Lower leg skin (tissue), 4 donors: ENCODE results near the gene KHDC1L. TPM values are rescaled to one million over a fixed set of nuclear protein-coding genes. Genes with fewer than 3 reads are reported as not detected.

ENCODE experiments used
- DNase-seq, 2 donors: peaks; one replicate each; pipeline ENCODE4 v3.0.0-alpha.2; 2019; ENCODE audit warnings: low spot score in 2 of 2
- H3K4me3 ChIP-seq: fragments of 200-600 bp; sonication (generic); 2 replicates; pipeline ENCODE4 v1.5.1; 2017; ENCODE audit warnings: mild to moderate bottlenecking, low read depth; ENCODE audit not compliant: poor library complexity, severe bottlenecking
- CTCF ChIP-seq, 3 donors: fragments of 450-650 bp; IDR thresholded peaks; one replicate each; pipeline ENCODE4 v1.5.1; 2016; ENCODE audit warnings: antibody characterized with exemption in 3 of 3, mild to moderate bottlenecking in 3 of 3, moderate library complexity in 2 of 3
- POLR2A ChIP-seq, 2 donors: fragments of 450-650 bp; IDR thresholded peaks; one replicate each; pipeline ENCODE4 v1.6.1; 2016 to 2017; ENCODE audit warnings: antibody characterized with exemption in 2 of 2, mild to moderate bottlenecking in 1 of 2, moderate library complexity in 1 of 2
- WGBS, 2 donors: methylation state at CpG; one replicate each; pipeline ENCODE4 v1.1.5; 2018; 5-methylcytosine and 5-hydroxymethylcytosine counted together
- intact Hi-C: fragments of 100-400 bp; cut with DNase I; formaldehyde crosslinking; loops from one replicate; pipeline ENCODE4 v1.15.0; 2023; ENCODE audit warnings: low total_unique reads
- total RNA-seq, 4 donors: library from RNA; depleted of rRNA; stranded (reverse); fragments of >200 nt; gene quantifications; one replicate each; pipeline ENCODE4 v1.1.0, GENCODE V29; 2016

KHDC1L gene
- total RNA-seq, 4 donors from 2014 or later: not detected

DNA sequence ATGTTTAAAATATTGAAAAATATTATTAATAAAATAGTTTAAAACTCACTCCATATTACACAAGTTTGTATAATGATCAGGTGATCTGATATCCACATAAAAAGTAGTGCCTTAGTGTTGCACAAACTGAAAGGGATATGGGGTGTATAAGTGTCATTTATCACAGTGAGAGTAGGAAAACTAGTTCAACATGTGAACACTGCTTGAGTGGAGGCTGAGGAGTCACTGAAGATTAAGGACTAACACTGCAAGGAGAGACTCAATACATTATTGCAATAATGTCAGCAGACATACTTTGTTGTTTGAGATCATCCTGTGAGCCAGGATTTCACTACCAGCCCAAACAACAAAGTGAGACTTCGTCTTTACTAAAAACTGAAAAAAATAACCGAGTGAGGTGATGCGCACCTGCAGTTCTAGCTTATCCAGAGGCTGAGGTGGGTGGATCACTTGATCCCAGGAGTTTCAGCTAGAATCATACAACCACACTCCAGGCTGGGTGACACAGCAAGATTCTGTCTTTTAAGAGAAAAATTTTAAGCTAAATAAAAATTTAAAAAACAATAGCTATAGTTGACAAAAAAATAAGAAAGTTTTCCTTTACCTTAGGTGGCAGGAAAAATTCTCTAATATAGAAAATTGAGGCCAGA is 2.4 kb upstream of the KHDC1L start:
- 94 to 95% methylated on average over 3 of the region's 3 CpGs for WGBS, 2 donors
- no peak overlapping the region for H3K4me3 ChIP-seq
- DNase-seq: no peak
- TF ChIP-seq POLR2A (IDR thresholded peaks at IDR 0.05) (no peak), CTCF (IDR thresholded peaks at IDR 0.05) (no peak)
- intact Hi-C loops: no loop called here

DNA sequence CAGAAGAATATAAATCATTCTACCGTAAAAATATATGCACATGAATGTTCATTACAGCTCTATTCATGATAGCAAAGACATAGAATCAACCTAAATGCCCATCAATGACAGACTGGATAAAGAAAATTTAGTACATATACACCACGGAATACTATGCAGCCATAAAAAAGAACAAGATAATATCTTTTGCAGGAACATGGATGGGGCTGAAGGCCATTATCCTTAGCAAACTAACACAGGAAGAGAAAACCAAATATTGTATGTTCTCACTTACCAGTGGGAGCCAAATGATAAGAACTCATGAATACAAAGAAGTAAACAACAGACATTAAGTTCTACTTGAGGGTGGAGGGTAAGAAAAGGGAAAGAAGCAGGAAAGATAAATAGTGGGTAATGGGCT is 8.4 kb downstream of the KHDC1L start:
- no peak for DNase-seq
- TF ChIP-seq POLR2A (IDR thresholded peaks at IDR 0.05) (no peak), CTCF (IDR thresholded peaks at IDR 0.05) (no peak)
- no peak overlapping the region for H3K4me3 ChIP-seq
- intact Hi-C loops: no loop called here
- WGBS, 2 donors: 95 to 98% methylated on average over 2 of the region's 2 CpGs

GRCh38 chr6:73209117-73209516 is 16.2 kb downstream of the KHDC1L start:
- TF ChIP-seq POLR2A (IDR thresholded peaks at IDR 0.05) (no peak), CTCF (IDR thresholded peaks at IDR 0.05) (no peak)
- intact Hi-C loops: no loop called here
- H3K4me3 ChIP-seq: no peak overlapping the region
- WGBS, 2 donors: 60 to 82% methylated on average over 9 of the region's 9 CpGs
- DNase-seq: no peak

DNA sequence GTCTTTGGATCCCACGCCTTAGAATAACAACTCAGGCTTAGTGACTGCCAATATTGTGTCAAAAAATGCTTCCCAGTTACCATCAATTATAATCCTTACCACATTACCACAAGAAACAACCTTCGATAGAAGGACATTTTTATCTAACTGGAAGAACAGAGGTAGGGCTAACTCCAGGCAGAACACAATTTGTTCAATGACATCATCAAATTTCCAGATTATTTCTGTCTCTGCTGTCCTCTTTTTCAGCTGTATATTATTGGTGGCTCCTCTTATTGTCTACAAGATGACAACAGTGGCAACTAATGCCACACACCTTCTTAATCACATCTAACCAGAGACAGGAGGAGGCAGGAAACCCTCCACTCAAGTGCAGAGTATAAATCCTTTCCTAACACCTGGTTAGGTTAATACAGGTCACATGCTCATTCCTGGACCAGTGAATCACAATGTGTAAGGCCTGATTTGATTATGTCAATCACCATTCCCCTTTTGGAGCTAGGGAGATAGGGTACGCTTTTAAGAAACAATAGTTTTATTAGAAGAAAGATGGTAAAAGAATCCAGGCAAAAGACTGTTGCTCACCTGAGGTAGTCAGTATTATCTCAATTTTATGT is 18.0 kb downstream of the KHDC1L start:
- no peak for DNase-seq
- no peak overlapping the region for H3K4me3 ChIP-seq
- 53 to 60% methylated on average over 3 of the region's 3 CpGs for WGBS, 2 donors
- TF ChIP-seq CTCF (IDR thresholded peaks at IDR 0.05): no peak
- no peak for TF ChIP-seq POLR2A (IDR thresholded peaks at IDR 0.05)
- intact Hi-C loops: no loop called here

DNA sequence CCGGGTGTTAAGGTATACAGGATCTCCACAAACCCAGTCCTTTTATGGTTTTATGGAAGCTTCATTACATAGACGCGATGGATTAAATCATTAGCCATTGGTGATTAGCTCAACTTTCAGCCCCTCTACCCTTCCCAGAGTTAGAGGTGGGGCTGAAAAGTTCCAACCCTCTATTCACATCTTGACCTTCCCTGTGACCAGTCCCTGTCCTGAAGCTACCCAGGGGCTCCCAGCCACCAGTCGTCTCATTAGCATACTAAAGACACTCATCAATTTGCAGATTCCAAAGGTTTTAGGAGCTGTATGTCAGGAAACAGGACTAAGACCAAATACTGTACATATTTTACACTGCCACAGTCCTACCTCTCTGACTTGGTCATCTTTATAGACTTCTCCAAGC is 21.0 kb downstream of the KHDC1L start:
- H3K4me3 ChIP-seq: no peak overlapping the region
- intact Hi-C loops: no loop called here
- 77 to 81% methylated on average over 4 of the region's 4 CpGs for WGBS, 2 donors
- DNase-seq: no peak
- no peak for TF ChIP-seq POLR2A (IDR thresholded peaks at IDR 0.05)
- TF ChIP-seq CTCF (IDR thresholded peaks at IDR 0.05): no peak

DNA sequence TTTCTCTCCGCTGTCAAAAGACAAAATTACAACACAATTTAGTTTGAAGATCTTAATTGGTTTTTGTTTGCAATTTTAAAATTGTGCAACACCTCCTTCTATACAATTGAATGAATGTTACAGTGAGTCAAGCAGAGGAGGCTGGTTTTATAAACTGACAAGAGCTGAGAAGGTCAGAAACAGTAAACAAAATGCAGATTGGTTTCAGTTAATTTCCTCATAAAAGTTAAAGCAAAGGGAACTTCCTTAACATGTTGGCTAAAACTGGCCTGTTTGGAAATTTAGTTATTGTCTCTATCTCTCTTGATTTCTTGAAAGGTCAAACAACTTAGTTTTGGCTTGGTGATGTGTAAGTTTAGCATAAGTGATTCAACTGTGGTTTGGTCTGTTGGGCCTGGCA is 22.2 kb downstream of the KHDC1L start:
- 88% methylated on average over 1 of the region's 1 CpG for WGBS, 2 donors
- TF ChIP-seq CTCF (IDR thresholded peaks at IDR 0.05) (no peak), POLR2A (IDR thresholded peaks at IDR 0.05) (no peak)
- DNase-seq: no peak
- H3K4me3 ChIP-seq: no peak overlapping the region
- intact Hi-C loops: no loop called here
